H1 (cell line): ENCODE results near the gene CLDN6. TPM values are rescaled to one million over a fixed set of nuclear protein-coding genes. Genes with fewer than 3 reads are reported as not detected.

ENCODE experiments used
- CTCF ChIA-PET: fragments of 300-600 bp; sonication (Branson Sonifier 250); formaldehyde crosslinking; loops from one replicate; lab custom pipeline; 2021; ENCODE audit not compliant: partially characterized antibody; lab: Charles Lee
- POLR2A ChIA-PET: fragments of 300-600 bp; sonication (Branson Sonifier 250); formaldehyde crosslinking; loops from one replicate; lab custom pipeline; 2021; ENCODE audit warnings: inconsistent platforms; ENCODE audit not compliant: partially characterized antibody; lab: Charles Lee
- DNase-seq, 2 experiments: peaks; one replicate each; pipeline versions ENCODE4 v3.0.0 to v3.0.0-alpha.2; 2010 to 2022; ENCODE audit warnings: low spot score in 2 of 2, low read depth in 1 of 2, mixed read lengths in 1 of 2
- FAIRE-seq: peaks from 2 replicates; lab custom pipeline; 2011; peaks lifted over from hg19 to GRCh38; lab: Jason Lieb, UNC
- H2AFZ ChIP-seq: 2 replicates; pipeline ENCODE4 v1.8.1; 2012; ENCODE audit warnings: low read length, inconsistent platforms
- H2AK5ac ChIP-seq: 2 replicates; pipeline ENCODE4 v1.6.1; 2013; ENCODE audit warnings: low read depth, low read length
- H2BK120ac ChIP-seq: replicated peaks from 2 replicates; pipeline ENCODE3; 2013; ENCODE audit warnings: low read depth, low read length, inconsistent platforms
- H2BK12ac ChIP-seq: 2 replicates; pipeline ENCODE4 v1.6.1; 2013; ENCODE audit warnings: low read depth, low read length
- H2BK15ac ChIP-seq: 2 replicates; pipeline ENCODE4 v1.6.1; 2013; ENCODE audit warnings: low read length
- H2BK20ac ChIP-seq: 2 replicates; pipeline ENCODE4 v1.6.1; 2013; ENCODE audit warnings: low read length
- H2BK5ac ChIP-seq: 2 replicates; pipeline ENCODE4 v1.6.1; 2013; ENCODE audit warnings: low read depth, low read length
- H3K14ac ChIP-seq: 2 replicates; pipeline ENCODE4 v1.6.1; 2013; ENCODE audit warnings: inconsistent platforms; ENCODE audit not compliant: insufficient read length
- H3K18ac ChIP-seq: 2 replicates; pipeline ENCODE4 v1.6.1; 2013; ENCODE audit warnings: low read length; ENCODE audit errors: extremely low read depth
- H3K23ac ChIP-seq: 2 replicates; pipeline ENCODE4 v1.6.1; 2013; ENCODE audit warnings: inconsistent platforms; ENCODE audit not compliant: insufficient read length
- H3K23me2 ChIP-seq: 2 replicates; pipeline ENCODE4 v1.6.1; 2013; ENCODE audit warnings: low read depth, low read length
- H3K27ac ChIP-seq: 2 replicates; pipeline ENCODE4 v1.6.1; 2011; ENCODE audit warnings: low read depth, low read length, inconsistent platforms
- H3K27me3 ChIP-seq, 4 experiments: replicated peaks in 1 of 4; 1 replicate in 1 of 4; 2 replicates in 3 of 4; pipeline versions ENCODE4 v1.6.1 to v1.8.1; 2011 to 2013; ENCODE audit warnings: low read length in 3 of 4, mild to moderate bottlenecking in 3 of 4, inconsistent platforms in 2 of 4, mixed read lengths in 2 of 4, moderate library complexity in 1 of 4; ENCODE audit not compliant: control insufficient read depth in 3 of 4, insufficient read depth in 3 of 4; ENCODE audit errors: extremely low read depth in 1 of 4
- H3K36me3 ChIP-seq, 4 experiments: 2 replicates each; pipeline versions ENCODE4 v1.6.1 to v1.8.1; 2011 to 2013; ENCODE audit warnings: mild to moderate bottlenecking in 4 of 4, low read length in 3 of 4, moderate library complexity in 2 of 4, control low read depth in 1 of 4, inconsistent platforms in 1 of 4; ENCODE audit not compliant: insufficient read depth in 4 of 4, control insufficient read depth in 2 of 4
- H3K4ac ChIP-seq: replicated peaks from 2 replicates; pipeline ENCODE3; 2013; ENCODE audit warnings: low read length, low read depth, mixed read lengths, inconsistent platforms; ENCODE audit not compliant: insufficient read length
- H3K4me1 ChIP-seq, 4 experiments: replicated peaks in 1 of 4; 1 replicate in 1 of 4; 2 replicates in 3 of 4; pipeline versions ENCODE4 v1.6.1 to v1.8.1; 2011 to 2013; ENCODE audit warnings: low read length in 3 of 4, inconsistent platforms in 2 of 4, mixed read lengths in 1 of 4; ENCODE audit not compliant: insufficient read depth in 4 of 4, control insufficient read depth in 3 of 4
- H3K4me2 ChIP-seq, 2 experiments: 2 replicates each; pipeline versions ENCODE4 v1.6.1 to v1.8.1; 2011 to 2013; ENCODE audit warnings: low read depth in 2 of 2, low read length in 2 of 2, control low read depth in 1 of 2, inconsistent platforms in 1 of 2, mild to moderate bottlenecking in 1 of 2; ENCODE audit not compliant: insufficient read depth in 1 of 2
- H3K4me3 ChIP-seq, 4 experiments: fragments of 200-600, 300-600 bp in 1 of 4; sonication (generic), shearing (Covaris generic), sonication (Bioruptor Twin) in 1 of 4; 2 replicates each; pipeline versions ENCODE4 v1.5.1 to v1.8.1; 2011 to 2016; ENCODE audit warnings: low read length in 4 of 4, low read depth in 3 of 4, control low read depth in 2 of 4, inconsistent platforms in 2 of 4, mild to moderate bottlenecking in 2 of 4, mixed read lengths in 1 of 4, moderate library complexity in 1 of 4; ENCODE audit not compliant: insufficient read depth in 2 of 4; ENCODE audit errors: extremely low read depth in 1 of 4
- H3K56ac ChIP-seq: replicated peaks from 2 replicates; pipeline ENCODE3; 2013; ENCODE audit warnings: low read depth, mild to moderate bottlenecking, mixed read lengths, low read length, inconsistent platforms; ENCODE audit not compliant: insufficient read length
- H3K79me1 ChIP-seq: 2 replicates; pipeline ENCODE4 v1.6.1; 2013; ENCODE audit warnings: low read depth, low read length, control low read depth
- H3K79me2 ChIP-seq, 2 experiments: 2 replicates each; pipeline versions ENCODE4 v1.6.1 to v1.8.1; 2012 to 2013; ENCODE audit warnings: low read length in 2 of 2, mild to moderate bottlenecking in 2 of 2, inconsistent platforms in 1 of 2; ENCODE audit not compliant: insufficient read depth in 2 of 2, control insufficient read depth in 1 of 2
- H3K9ac ChIP-seq, 4 experiments: replicated peaks in 1 of 4; 1 replicate in 1 of 4; 2 replicates in 3 of 4; pipeline versions ENCODE4 v1.6.1 to v1.8.1; 2011 to 2013; ENCODE audit warnings: low read depth in 3 of 4, low read length in 3 of 4, control low read depth in 2 of 4, mild to moderate bottlenecking in 2 of 4, moderate library complexity in 2 of 4, inconsistent platforms in 1 of 4; ENCODE audit errors: extremely low read depth in 1 of 4
- H3K9me3 ChIP-seq, 2 experiments: 2 replicates each; pipeline versions ENCODE4 v1.6.1 to v1.8.1; 2012 to 2013; ENCODE audit warnings: mild to moderate bottlenecking in 2 of 2, moderate library complexity in 2 of 2, control low read depth in 1 of 2, inconsistent platforms in 1 of 2, low read depth in 1 of 2, low read length in 1 of 2, mixed read lengths in 1 of 2; ENCODE audit not compliant: insufficient read depth in 2 of 2
- H4K20me1 ChIP-seq, 2 experiments: replicated peaks in 1 of 2; 2 replicates each; pipeline versions ENCODE3 to v1.8.1; 2011 to 2013; ENCODE audit warnings: inconsistent platforms in 2 of 2, low read length in 2 of 2, mild to moderate bottlenecking in 1 of 2; ENCODE audit not compliant: insufficient read depth in 2 of 2, control insufficient read depth in 1 of 2
- H4K5ac ChIP-seq: 2 replicates; pipeline ENCODE4 v1.6.1; 2013; ENCODE audit warnings: low read length, low read depth, mixed read lengths, inconsistent platforms; ENCODE audit not compliant: insufficient read length
- H4K8ac ChIP-seq: 2 replicates; pipeline ENCODE4 v1.8.0; 2013; ENCODE audit warnings: mild to moderate bottlenecking, moderate library complexity, low read length, inconsistent platforms; ENCODE audit not compliant: insufficient read depth; ENCODE audit errors: extremely low read depth
- H4K91ac ChIP-seq: replicated peaks from 2 replicates; pipeline ENCODE3; 2013; ENCODE audit warnings: low read length, mixed read lengths, inconsistent platforms; ENCODE audit not compliant: insufficient read length
- CBX5 ChIP-seq: fragments of 300-800, 300-1000 bp; sonication (generic); IDR thresholded peaks from 2 replicates; pipeline ENCODE4 v1.7.1; 2016; ENCODE audit warnings: antibody characterized with exemption, low read length, low read depth
- GTF2F1 ChIP-seq: IDR thresholded peaks from 2 replicates; pipeline ENCODE4 v1.6.1; 2012; ENCODE audit warnings: low read depth, low read length, improper control_type of control experiment, borderline replicate concordance
- NANOG ChIP-seq: IDR thresholded peaks from 2 replicates; pipeline ENCODE4 v1.6.1; 2011; ENCODE audit warnings: low read length, low read depth, mild to moderate bottlenecking, inconsistent platforms; ENCODE audit not compliant: insufficient read depth, poor library complexity, severe bottlenecking
- PHF8 ChIP-seq: fragments of 200-600 bp; sonication (generic); conservative IDR thresholded peaks from 2 replicates; pipeline ENCODE4 v1.7.1; 2012; ENCODE audit warnings: low read depth, mild to moderate bottlenecking, inconsistent platforms, low read length, moderate library complexity
- RBBP5 ChIP-seq: IDR thresholded peaks from 2 replicates; pipeline ENCODE4 v1.7.1; 2012; ENCODE audit warnings: low read depth, mild to moderate bottlenecking, inconsistent platforms, low read length, moderate library complexity, borderline replicate concordance
- SIRT6 ChIP-seq: IDR thresholded peaks from one replicate; pipeline ENCODE4 v1.7.1; 2012; ENCODE audit warnings: low read length, inconsistent platforms
- SP2 ChIP-seq: IDR thresholded peaks from 2 replicates; pipeline ENCODE4 v1.6.1; 2012; ENCODE audit warnings: mild to moderate bottlenecking, low read length, inconsistent platforms
- USF2 ChIP-seq: IDR thresholded peaks from 2 replicates; pipeline ENCODE4 v1.6.1; 2011; ENCODE audit warnings: low read length, improper control_type of control experiment
- YY1 ChIP-seq: IDR thresholded peaks from 2 replicates; pipeline ENCODE4 v1.6.1; 2011; ENCODE audit warnings: low read depth, mild to moderate bottlenecking, low read length
- WGBS, 2 experiments: shearing (Covaris generic) in 1 of 2; methylation state at CpG; one replicate each; pipeline versions ENCODE4 v1.1.6 to v1.1.7; 2013 to 2015; ENCODE audit warnings: low lambda C conversion rate in 2 of 2, mixed read lengths in 2 of 2, inconsistent platforms in 1 of 2, low coverage in 1 of 2, missing lambda C conversion rate in 1 of 2; ENCODE audit not compliant: insufficient replicate concordance in 2 of 2, insufficient coverage in 1 of 2, insufficient read length in 1 of 2; ENCODE audit errors: extremely low coverage in 1 of 2, missing lambda C conversion rate in 1 of 2; 5-methylcytosine and 5-hydroxymethylcytosine counted together
- polyA plus RNA-seq, 7 experiments: library from polyadenylated mRNA; depleted of rRNA in 3 of 7; stranded (reverse) in 5 of 7; unstranded in 2 of 7; fragments of >200 nt in 5 of 7; fragments of 200-250 nt in 2 of 7; gene quantifications; 1 replicate in 5 of 7; 2 replicates in 1 of 7; 4 replicates in 1 of 7; pipeline versions ENCODE4 v1.2.1 to v1.2.3, GENCODE V29; 2011 to 2013; ENCODE audit warnings: missing spikeins in 2 of 7, mixed read lengths in 2 of 7
- total RNA-seq: library from RNA; stranded (reverse); fragmentation: NEBNext Ultra II Directional; extraction: Animal tissue kit (Norgen Biotek cat#: 25700); gene quantifications from 2 replicates; pipeline ENCODE4 v1.2.1, GENCODE V29; 2021

Gene CLDN6
- total and polyA plus RNA-seq, 2 of the 8 experiments (the other 6 are each of a cell fraction or from before 2014, with no cell fraction given) = 747 to 1,115 TPM

- H2BK5ac ChIP-seq = no peak overlapping the region
- no peaks in the 10 kb centered on the region for H3K36me3 ChIP-seq
- H3K79me2 ChIP-seq = no peaks in the 10 kb centered on the region
- no peak overlapping the region for H3K23ac ChIP-seq
- no peak overlapping the region for H2BK120ac ChIP-seq
- H3K4ac ChIP-seq = no peak overlapping the region
- DNase-seq = no peak
- WGBS, 2 experiments = 91% methylated on average over 5 of the region's 6 CpGs; no CpG with 5 or more reads in 1 of the 2 experiments
- no peak overlapping the region for H3K18ac ChIP-seq
- H2AK5ac ChIP-seq = no peak overlapping the region
- no peak for FAIRE-seq
- no peak overlapping the region; a peak in 1 of 7 replicates for H3K9ac ChIP-seq
- H3K4me3 ChIP-seq = no peak overlapping the region
- peaks cover 2% of the 10 kb centered on the region for H3K23me2 ChIP-seq
- H4K20me1 ChIP-seq = peaks cover 0 to 2% of the 10 kb centered on the region in 2 experiments
- ChIA-PET CTCF (interaction anchor here (0.9 to 17.3 kb wide), 6 partner anchors 10 to 36 kb away, joined by 3 to 639 read pairs (median 8); partner anchors contain the start of genes BICDL2, CLDN6, HCFC1R1 and KREMEN2), POLR2A (interaction anchor here (1.0 to 35.7 kb wide), 7 partner anchors 10 to 98 kb away, joined by 3 to 1808 read pairs (median 11); partner anchors contain the start of genes BICDL2, CLDN6, CLDN9 and HCFC1R1)
- H3K14ac ChIP-seq = no peak overlapping the region
- no peak overlapping the region for H2BK12ac ChIP-seq
- H3K79me1 ChIP-seq = no peaks in the 10 kb centered on the region
- H3K27ac ChIP-seq = no peak overlapping the region
- H3K4me2 ChIP-seq = no peak overlapping the region
- no peak for TF ChIP-seq CBX5
- TF ChIP-seq RBBP5 = no peak
- no peak for TF ChIP-seq USF2
- no peak for TF ChIP-seq SIRT6
- TF ChIP-seq NANOG = no peak
- TF ChIP-seq GTF2F1 = no peak
- no peak for TF ChIP-seq YY1
- TF ChIP-seq PHF8 = no peak
- no peak for TF ChIP-seq SP2
- no peaks in the 10 kb centered on the region for H3K9me3 ChIP-seq
- no peak overlapping the region for H4K8ac ChIP-seq
- H3K56ac ChIP-seq = no peak overlapping the region
- H4K5ac ChIP-seq = no peak overlapping the region
- H3K4me1 ChIP-seq = peaks cover 0 to 26% (median 10%) of the 10 kb centered on the region in 4 experiments; a peak in 6 of 7 replicates
- no peak overlapping the region for H4K91ac ChIP-seq
- no peak overlapping the region for H2BK20ac ChIP-seq
- H2AFZ ChIP-seq = no peak overlapping the region
- H2BK15ac ChIP-seq = no peak overlapping the region
- no peaks in the 10 kb centered on the region for H3K27me3 ChIP-seq
Measured at GRCh38 chr16:2999929-3000328, 18.1 kb downstream of the CLDN6 start.
